GM18861 (cell line): ENCODE results near the gene SMG1.
"Not testable (repeated sequence)": the region's sequence is repeated elsewhere in the genome, so short reads cannot be mapped to it uniquely, and the experiment has no call there.

Experiments
- ATAC-seq: cut with Tn5 transposase; IDR thresholded peaks from one replicate; pipeline ENCODE4 v1.9.1; 2021; ENCODE audit not compliant: unreplicated experiment

The SMG1 gene

GRCh38 chr16:18801145-18801972 is 124.8 kb downstream of the SMG1 start, which contains the start of gene ARL6IP1:
Gene ARL6IP1 (minus strand): TSS chr16:18801549. CDS start chr16:18801466, 83 bp downstream.
- peak; percentile 90 for ATAC-seq

- ATAC-seq: no peak
Measured at GRCh38 chr16:18800775-18801144, 125.4 kb downstream of the SMG1 start.

- ATAC-seq: no peak
Measured at GRCh38 chr16:18800293-18800692, 125.9 kb downstream of the SMG1 start.

GRCh38 chr16:18799500-18799899 is 126.7 kb downstream of the SMG1 start:
- no peak for ATAC-seq

GRCh38 chr16:18797746-18798145 is 128.5 kb downstream of the SMG1 start:
- no peak for ATAC-seq

- ATAC-seq: no peak
Measured at GRCh38 chr16:18796377-18796776, 129.8 kb downstream of the SMG1 start.

- ATAC-seq: no peak
Measured at GRCh38 chr16:18792836-18793433, 133.3 kb downstream of the SMG1 start.

GRCh38 chr16:18789850-18790706 is 136.1 kb downstream of the SMG1 start, which contains the start of gene RPS15A:
Gene RPS15A (minus strand): TSS chr16:18790334. CDS start chr16:18789113, 1,221 bp downstream.
- ATAC-seq: peak; percentile 87

- ATAC-seq: no peak
Measured at GRCh38 chr16:18789515-18789849, 136.7 kb downstream of the SMG1 start.

- no peak for ATAC-seq
Measured at GRCh38 chr16:18788828-18789514, 137.2 kb downstream of the SMG1 start.

GRCh38 chr16:18784917-18785623 is 141.1 kb downstream of the SMG1 start:
- no peak for ATAC-seq

GRCh38 chr16:18783430-18784341 is 142.5 kb downstream of the SMG1 start:
- ATAC-seq: no peak

GRCh38 chr16:18782697-18783429 is 143.3 kb downstream of the SMG1 start:
- ATAC-seq: no peak

GRCh38 chr16:18781232-18781631 is 145.0 kb downstream of the SMG1 start:
- ATAC-seq: not testable (repeated sequence)

GRCh38 chr16:18780460-18781026 is 145.7 kb downstream of the SMG1 start:
- not testable (repeated sequence) for ATAC-seq

- ATAC-seq: not testable (repeated sequence)
Measured at GRCh38 chr16:18777664-18778063, 148.5 kb downstream of the SMG1 start.

- ATAC-seq: not testable (repeated sequence)
Measured at GRCh38 chr16:18776334-18776733, 149.9 kb downstream of the SMG1 start.

- not testable (repeated sequence) for ATAC-seq
Measured at GRCh38 chr16:18774651-18775050, 151.6 kb downstream of the SMG1 start.
